ENCODE results near the gene FYN. TPM values are rescaled to one million over a fixed set of nuclear protein-coding genes. Genes with fewer than 3 reads are reported as not detected.

FYN gene
- total and polyA plus RNA-seq, 2 of the 13 experiments (the other 11 are each of a cell fraction or from before 2014, with no cell fraction given) = 15.5 to 24.6 TPM

DNA sequence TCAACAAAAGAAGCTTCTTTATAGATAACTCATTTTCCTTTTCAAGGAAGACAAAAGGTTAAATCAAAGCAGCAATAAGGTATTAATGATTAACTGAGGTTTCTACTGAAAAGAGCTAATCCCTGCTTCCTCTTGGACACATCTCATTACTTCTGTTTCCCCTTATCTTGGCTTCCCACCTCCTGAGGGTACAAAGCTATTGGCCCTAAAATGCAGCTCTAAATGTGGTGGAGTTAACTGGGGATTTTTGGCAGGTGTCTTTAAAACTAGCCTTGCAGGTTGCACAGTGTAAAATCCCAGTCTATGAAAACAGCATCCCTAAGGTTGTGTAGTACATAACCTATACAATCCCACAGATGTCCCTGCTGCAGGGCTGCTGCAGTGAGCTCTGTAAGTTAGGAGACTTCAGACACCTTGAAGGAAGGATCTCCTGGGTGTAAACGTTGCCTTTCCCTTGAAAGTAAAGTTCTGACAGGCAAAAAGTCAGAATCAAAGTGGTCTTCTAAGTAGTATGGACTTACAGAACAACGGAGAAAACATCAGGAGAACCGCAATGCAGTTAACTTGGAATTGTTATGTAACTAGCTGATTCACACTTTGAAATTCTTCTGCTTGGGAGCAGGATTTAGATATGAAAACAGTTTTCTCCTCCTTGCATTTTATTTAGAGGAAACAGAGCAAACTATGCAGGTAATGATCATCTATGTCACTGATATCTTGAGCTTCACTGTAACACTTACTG lies 195.8 kb downstream of the FYN start (continued):
- TF ChIP-seq, protein P1, sequence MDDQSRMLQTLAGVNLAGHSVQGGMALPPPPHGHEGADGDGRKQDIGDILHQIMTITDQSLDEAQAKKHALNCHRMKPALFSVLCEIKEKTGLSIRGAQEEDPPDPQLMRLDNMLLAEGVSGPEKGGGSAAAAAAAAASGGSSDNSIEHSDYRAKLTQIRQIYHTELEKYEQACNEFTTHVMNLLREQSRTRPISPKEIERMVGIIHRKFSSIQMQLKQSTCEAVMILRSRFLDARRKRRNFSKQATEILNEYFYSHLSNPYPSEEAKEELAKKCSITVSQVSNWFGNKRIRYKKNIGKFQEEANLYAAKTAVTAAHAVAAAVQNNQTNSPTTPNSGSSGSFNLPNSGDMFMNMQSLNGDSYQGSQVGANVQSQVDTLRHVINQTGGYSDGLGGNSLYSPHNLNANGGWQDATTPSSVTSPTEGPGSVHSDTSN (CRISPR knock-in tag; IDR thresholded peaks at IDR 0.05; ENCODE audit: borderline replicate concordance) = no peak
- TF ChIP-seq, protein P2, sequence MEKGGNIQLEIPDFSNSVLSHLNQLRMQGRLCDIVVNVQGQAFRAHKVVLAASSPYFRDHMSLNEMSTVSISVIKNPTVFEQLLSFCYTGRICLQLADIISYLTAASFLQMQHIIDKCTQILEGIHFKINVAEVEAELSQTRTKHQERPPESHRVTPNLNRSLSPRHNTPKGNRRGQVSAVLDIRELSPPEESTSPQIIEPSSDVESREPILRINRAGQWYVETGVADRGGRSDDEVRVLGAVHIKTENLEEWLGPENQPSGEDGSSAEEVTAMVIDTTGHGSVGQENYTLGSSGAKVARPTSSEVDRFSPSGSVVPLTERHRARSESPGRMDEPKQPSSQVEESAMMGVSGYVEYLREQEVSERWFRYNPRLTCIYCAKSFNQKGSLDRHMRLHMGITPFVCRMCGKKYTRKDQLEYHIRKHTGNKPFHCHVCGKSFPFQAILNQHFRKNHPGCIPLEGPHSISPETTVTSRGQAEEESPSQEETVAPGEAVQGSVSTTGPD (CRISPR knock-in tag; IDR thresholded peaks at IDR 0.05) = no peak
- TF ChIP-seq ATAD3A (CRISPR knock-in tag; IDR thresholded peaks at IDR 0.05) = no peak
- TF ChIP-seq RFX5 (IDR thresholded peaks at IDR 0.05; ENCODE audit: low read depth, low read length) = no peak
- no peak for TF ChIP-seq ZNF761 (CRISPR knock-in tag; conservative IDR thresholded peaks at IDR 0.05)
- TF ChIP-seq, protein P3, sequence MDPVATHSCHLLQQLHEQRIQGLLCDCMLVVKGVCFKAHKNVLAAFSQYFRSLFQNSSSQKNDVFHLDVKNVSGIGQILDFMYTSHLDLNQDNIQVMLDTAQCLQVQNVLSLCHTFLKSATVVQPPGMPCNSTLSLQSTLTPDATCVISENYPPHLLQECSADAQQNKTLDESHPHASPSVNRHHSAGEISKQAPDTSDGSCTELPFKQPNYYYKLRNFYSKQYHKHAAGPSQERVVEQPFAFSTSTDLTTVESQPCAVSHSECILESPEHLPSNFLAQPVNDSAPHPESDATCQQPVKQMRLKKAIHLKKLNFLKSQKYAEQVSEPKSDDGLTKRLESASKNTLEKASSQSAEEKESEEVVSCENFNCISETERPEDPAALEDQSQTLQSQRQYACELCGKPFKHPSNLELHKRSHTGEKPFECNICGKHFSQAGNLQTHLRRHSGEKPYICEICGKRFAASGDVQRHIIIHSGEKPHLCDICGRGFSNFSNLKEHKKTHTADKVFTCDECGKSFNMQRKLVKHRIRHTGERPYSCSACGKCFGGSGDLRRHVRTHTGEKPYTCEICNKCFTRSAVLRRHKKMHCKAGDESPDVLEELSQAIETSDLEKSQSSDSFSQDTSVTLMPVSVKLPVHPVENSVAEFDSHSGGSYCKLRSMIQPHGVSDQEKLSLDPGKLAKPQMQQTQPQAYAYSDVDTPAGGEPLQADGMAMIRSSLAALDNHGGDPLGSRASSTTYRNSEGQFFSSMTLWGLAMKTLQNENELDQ (CRISPR knock-in tag; IDR thresholded peaks at IDR 0.05; ENCODE audit: borderline replicate concordance) = no peak
- TF ChIP-seq ZNF562 (CRISPR knock-in tag; IDR thresholded peaks at IDR 0.05; ENCODE audit: borderline replicate concordance) = no peak
- TF ChIP-seq, protein P4, sequence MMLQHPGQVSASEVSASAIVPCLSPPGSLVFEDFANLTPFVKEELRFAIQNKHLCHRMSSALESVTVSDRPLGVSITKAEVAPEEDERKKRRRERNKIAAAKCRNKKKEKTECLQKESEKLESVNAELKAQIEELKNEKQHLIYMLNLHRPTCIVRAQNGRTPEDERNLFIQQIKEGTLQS (CRISPR knock-in tag; IDR thresholded peaks at IDR 0.05) = no peak
- TF ChIP-seq ARID3A (IDR thresholded peaks at IDR 0.05; ENCODE audit: low read depth, low read length) = peak; percentile 66; the same call in 1 of the 2 replicates
- TF ChIP-seq ZKSCAN8 (CRISPR knock-in tag; IDR thresholded peaks at IDR 0.05; ENCODE audit: borderline replicate concordance) = no peak
- TF ChIP-seq KDM5B (CRISPR knock-in tag; IDR thresholded peaks at IDR 0.05; ENCODE audit: borderline replicate concordance) = no peak
- TF ChIP-seq, protein P5, sequence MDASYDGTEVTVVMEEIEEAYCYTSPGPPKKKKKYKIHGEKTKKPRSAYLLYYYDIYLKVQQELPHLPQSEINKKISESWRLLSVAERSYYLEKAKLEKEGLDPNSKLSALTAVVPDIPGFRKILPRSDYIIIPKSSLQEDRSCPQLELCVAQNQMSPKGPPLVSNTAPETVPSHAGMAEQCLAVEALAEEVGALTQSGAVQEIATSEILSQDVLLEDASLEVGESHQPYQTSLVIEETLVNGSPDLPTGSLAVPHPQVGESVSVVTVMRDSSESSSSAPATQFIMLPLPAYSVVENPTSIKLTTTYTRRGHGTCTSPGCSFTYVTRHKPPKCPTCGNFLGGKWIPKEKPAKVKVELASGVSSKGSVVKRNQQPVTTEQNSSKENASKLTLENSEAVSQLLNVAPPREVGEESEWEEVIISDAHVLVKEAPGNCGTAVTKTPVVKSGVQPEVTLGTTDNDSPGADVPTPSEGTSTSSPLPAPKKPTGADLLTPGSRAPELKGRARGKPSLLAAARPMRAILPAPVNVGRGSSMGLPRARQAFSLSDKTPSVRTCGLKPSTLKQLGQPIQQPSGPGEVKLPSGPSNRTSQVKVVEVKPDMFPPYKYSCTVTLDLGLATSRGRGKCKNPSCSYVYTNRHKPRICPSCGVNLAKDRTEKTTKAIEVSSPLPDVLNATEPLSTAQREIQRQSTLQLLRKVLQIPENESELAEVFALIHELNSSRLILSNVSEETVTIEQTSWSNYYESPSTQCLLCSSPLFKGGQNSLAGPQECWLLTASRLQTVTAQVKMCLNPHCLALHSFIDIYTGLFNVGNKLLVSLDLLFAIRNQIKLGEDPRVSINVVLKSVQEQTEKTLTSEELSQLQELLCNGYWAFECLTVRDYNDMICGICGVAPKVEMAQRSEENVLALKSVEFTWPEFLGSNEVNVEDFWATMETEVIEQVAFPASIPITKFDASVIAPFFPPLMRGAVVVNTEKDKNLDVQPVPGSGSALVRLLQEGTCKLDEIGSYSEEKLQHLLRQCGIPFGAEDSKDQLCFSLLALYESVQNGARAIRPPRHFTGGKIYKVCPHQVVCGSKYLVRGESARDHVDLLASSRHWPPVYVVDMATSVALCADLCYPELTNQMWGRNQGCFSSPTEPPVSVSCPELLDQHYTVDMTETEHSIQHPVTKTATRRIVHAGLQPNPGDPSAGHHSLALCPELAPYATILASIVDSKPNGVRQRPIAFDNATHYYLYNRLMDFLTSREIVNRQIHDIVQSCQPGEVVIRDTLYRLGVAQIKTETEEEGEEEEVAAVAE (CRISPR knock-in tag; IDR thresholded peaks at IDR 0.05; ENCODE audit: borderline replicate concordance) = no peak
- TF ChIP-seq EED (CRISPR knock-in tag; IDR thresholded peaks at IDR 0.05) = no peak
- TF ChIP-seq HNF4A (CRISPR knock-in tag; IDR thresholded peaks at IDR 0.05) = peak; percentile 69
- TF ChIP-seq, protein P6, sequence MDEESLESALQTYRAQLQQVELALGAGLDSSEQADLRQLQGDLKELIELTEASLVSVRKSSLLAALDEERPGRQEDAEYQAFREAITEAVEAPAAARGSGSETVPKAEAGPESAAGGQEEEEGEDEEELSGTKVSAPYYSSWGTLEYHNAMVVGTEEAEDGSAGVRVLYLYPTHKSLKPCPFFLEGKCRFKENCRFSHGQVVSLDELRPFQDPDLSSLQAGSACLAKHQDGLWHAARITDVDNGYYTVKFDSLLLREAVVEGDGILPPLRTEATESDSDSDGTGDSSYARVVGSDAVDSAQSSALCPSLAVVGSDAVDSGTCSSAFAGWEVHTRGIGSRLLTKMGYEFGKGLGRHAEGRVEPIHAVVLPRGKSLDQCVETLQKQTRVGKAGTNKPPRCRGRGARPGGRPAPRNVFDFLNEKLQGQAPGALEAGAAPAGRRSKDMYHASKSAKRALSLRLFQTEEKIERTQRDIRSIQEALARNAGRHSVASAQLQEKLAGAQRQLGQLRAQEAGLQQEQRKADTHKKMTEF (CRISPR knock-in tag; IDR thresholded peaks at IDR 0.05) = 0 out of 2 replicates have a peak, but pooled peaks have one; percentile 27

Measured in HepG2 (cell line).